Neural cell (in vitro differentiated cells): ENCODE results near the gene KCNMB2. TPM values are rescaled to one million over a fixed set of nuclear protein-coding genes. Genes with fewer than 3 reads are reported as not detected.

Source experiments
- H2AFZ ChIP-seq: fragments of 200-600, 300-800 bp; sonication (generic), shearing (Covaris generic); 2 replicates; pipeline ENCODE4 v1.6.0; 2014; ENCODE audit warnings: low read depth, mild to moderate bottlenecking, antibody characterized with exemption, low read length, moderate library complexity
- H3F3A ChIP-seq: fragments of 200-600 bp; shearing (Covaris generic); 2 replicates; pipeline ENCODE4 v1.6.1; 2016; ENCODE audit warnings: mild to moderate bottlenecking, moderate library complexity, mixed read lengths, antibody characterized with exemption, low read length; ENCODE audit not compliant: insufficient read depth, poor library complexity, severe bottlenecking
- H3K27ac ChIP-seq: fragments of 200-600, 300-800 bp; sonication (generic), shearing (Covaris generic); 2 replicates; pipeline ENCODE4 v1.5.1; 2014; ENCODE audit warnings: mild to moderate bottlenecking, low read length, moderate library complexity
- H3K27me3 ChIP-seq: fragments of 300-800, 200-600 bp; sonication (generic), shearing (Covaris generic); 2 replicates; pipeline ENCODE4 v1.6.0; 2014; ENCODE audit warnings: mild to moderate bottlenecking, low read depth, low read length, moderate library complexity; ENCODE audit not compliant: insufficient read depth
- H3K36me3 ChIP-seq: fragments of 300-800, 200-600 bp; sonication (generic), shearing (Covaris generic); 2 replicates; pipeline ENCODE4 v1.5.1; 2014; ENCODE audit warnings: mild to moderate bottlenecking, antibody characterized with exemption, low read length, moderate library complexity; ENCODE audit not compliant: insufficient read depth
- H3K4me2 ChIP-seq: fragments of 300-800, 200-600 bp; sonication (generic), shearing (Covaris generic); 2 replicates; pipeline ENCODE4 v1.6.0; 2014; ENCODE audit warnings: mild to moderate bottlenecking, low read length
- H3K4me3 ChIP-seq: fragments of 300-800, 200-600 bp; sonication (generic), shearing (Covaris generic); 2 replicates; pipeline ENCODE4 v1.5.1; 2014; ENCODE audit warnings: mild to moderate bottlenecking, low read length, moderate library complexity
- H3K79me2 ChIP-seq: fragments of 200-600 bp; shearing (Covaris generic); replicated peaks from 2 replicates; pipeline ENCODE4 v1.6.0; 2014; ENCODE audit warnings: mild to moderate bottlenecking, low read length, moderate library complexity; ENCODE audit not compliant: insufficient read depth
- H3K9ac ChIP-seq: fragments of 300-800, 200-600 bp; sonication (generic), shearing (Covaris generic); 2 replicates; pipeline ENCODE4 v1.6.1; 2016; ENCODE audit warnings: mild to moderate bottlenecking, low read length, mixed read lengths
- H3K9me2 ChIP-seq: fragments of 200-600 bp; shearing (Covaris generic); 2 replicates; pipeline ENCODE4 v1.6.1; 2016; ENCODE audit warnings: mild to moderate bottlenecking, low read length, mixed read lengths; ENCODE audit not compliant: insufficient read depth
- H3K9me3 ChIP-seq: fragments of 200-600, 300-800 bp; sonication (generic), shearing (Covaris generic); 2 replicates; pipeline ENCODE4 v1.6.1; 2016; ENCODE audit warnings: mild to moderate bottlenecking, mixed run types, low read length, moderate library complexity, mixed read lengths
- H4K20me1 ChIP-seq: fragments of 200-600 bp; shearing (Covaris generic); 2 replicates; pipeline ENCODE4 v1.6.1; 2016; ENCODE audit warnings: mild to moderate bottlenecking, mixed run types; ENCODE audit not compliant: insufficient read depth
- CTCF ChIP-seq: fragments of 450-650 bp; IDR thresholded peaks from 2 replicates; pipeline ENCODE4 v1.5.1; 2014; ENCODE audit warnings: antibody characterized with exemption, mild to moderate bottlenecking, moderate library complexity; ENCODE audit not compliant: poor library complexity, severe bottlenecking
- EP300 ChIP-seq: fragments of 450-650 bp; conservative IDR thresholded peaks from 2 replicates; pipeline ENCODE4 v1.6.1; 2014; ENCODE audit warnings: antibody characterized with exemption, mild to moderate bottlenecking, moderate library complexity; ENCODE audit not compliant: poor library complexity, severe bottlenecking
- EZH2 ChIP-seq: fragments of 200-600, 300-800 bp; shearing (Covaris generic), sonication (generic); IDR thresholded peaks from 2 replicates; pipeline ENCODE4 v1.6.1; 2014; ENCODE audit warnings: antibody characterized with exemption, low read length, borderline replicate concordance, mild to moderate bottlenecking; ENCODE audit not compliant: insufficient read depth, poor library complexity, severe bottlenecking
- MXI1 ChIP-seq: fragments of 450-650 bp; conservative IDR thresholded peaks from 2 replicates; pipeline ENCODE4 v1.6.1; 2014; ENCODE audit warnings: antibody characterized with exemption, mild to moderate bottlenecking; ENCODE audit not compliant: poor library complexity, severe bottlenecking
- POLR2AphosphoS5 ChIP-seq: IDR thresholded peaks from 2 replicates; pipeline ENCODE4 v1.6.1; 2012
- RAD21 ChIP-seq: fragments of 450-650 bp; conservative IDR thresholded peaks from 2 replicates; pipeline ENCODE4 v1.6.1; 2014; ENCODE audit warnings: antibody characterized with exemption, mild to moderate bottlenecking, moderate library complexity
- REST ChIP-seq: IDR thresholded peaks from 2 replicates; pipeline ENCODE4 v1.6.1; 2012; ENCODE audit warnings: borderline replicate concordance
- SMC3 ChIP-seq: fragments of 450-650 bp; conservative IDR thresholded peaks from 2 replicates; pipeline ENCODE4 v1.6.1; 2014; ENCODE audit warnings: antibody characterized with exemption, mild to moderate bottlenecking, moderate library complexity; ENCODE audit not compliant: poor library complexity
- TAF1 ChIP-seq: IDR thresholded peaks from 2 replicates; pipeline ENCODE4 v1.6.1; 2012; ENCODE audit warnings: low read depth
- polyA plus RNA-seq: library from polyadenylated mRNA; depleted of rRNA; stranded (reverse); fragments of >200 nt; gene quantifications from 2 replicates; pipeline ENCODE4 v1.2.3, GENCODE V29; 2014

KCNMB2 gene
- polyA plus RNA-seq, 1 donor from 2014 or later, result 0.93 TPM

GRCh38 chr3:178827285-178827856 is 291.1 kb downstream of the KCNMB2 start:
- Histone ChIP-seq H3K27me3 (no peaks in the 10 kb centered on the region), H3F3A (peaks cover 6% of the 10 kb centered on the region), H3K27ac (no peak overlapping the region), H3K4me3 (no peak overlapping the region), H3K79me2 (no peaks in the 10 kb centered on the region), H3K9ac (no peak overlapping the region), H3K9me3 (no peaks in the 10 kb centered on the region), H3K36me3 (no peaks in the 10 kb centered on the region), H3K9me2 (no peaks in the 10 kb centered on the region), H3K4me2 (no peak overlapping the region), H2AFZ (no peak overlapping the region), H4K20me1 (no peaks in the 10 kb centered on the region)
- no peak for TF ChIP-seq SMC3
- TF ChIP-seq MXI1, result no peak
- TF ChIP-seq EP300, result no peak
- TF ChIP-seq CTCF, result no peak
- no peak for TF ChIP-seq TAF1
- no peak for TF ChIP-seq POLR2AphosphoS5

GRCh38 chr3:178833695-178834094 is 297.5 kb downstream of the KCNMB2 start:
- H3K79me2 ChIP-seq, result no peaks in the 10 kb centered on the region

More at GRCh38 chr3:178833695-178834094, 297.5 kb downstream of the KCNMB2 start:
- Histone ChIP-seq H3K4me3 (no peak overlapping the region), H2AFZ (no peak overlapping the region), H3K4me2 (no peak overlapping the region), H3K27ac (no peak overlapping the region), H3K9me2 (no peaks in the 10 kb centered on the region), H3F3A (no peaks in the 10 kb centered on the region), H3K9ac (no peak overlapping the region), H3K36me3 (no peaks in the 10 kb centered on the region), H4K20me1 (no peaks in the 10 kb centered on the region), H3K9me3 (no peaks in the 10 kb centered on the region), H3K27me3 (no peaks in the 10 kb centered on the region)
- TF ChIP-seq EZH2 (no peak), EP300 (no peak), POLR2AphosphoS5 (no peak), RAD21 (no peak), REST (no peak), SMC3 (no peak)
